ENCODE results near the gene ALKBH5.

Gene ALKBH5

DNA sequence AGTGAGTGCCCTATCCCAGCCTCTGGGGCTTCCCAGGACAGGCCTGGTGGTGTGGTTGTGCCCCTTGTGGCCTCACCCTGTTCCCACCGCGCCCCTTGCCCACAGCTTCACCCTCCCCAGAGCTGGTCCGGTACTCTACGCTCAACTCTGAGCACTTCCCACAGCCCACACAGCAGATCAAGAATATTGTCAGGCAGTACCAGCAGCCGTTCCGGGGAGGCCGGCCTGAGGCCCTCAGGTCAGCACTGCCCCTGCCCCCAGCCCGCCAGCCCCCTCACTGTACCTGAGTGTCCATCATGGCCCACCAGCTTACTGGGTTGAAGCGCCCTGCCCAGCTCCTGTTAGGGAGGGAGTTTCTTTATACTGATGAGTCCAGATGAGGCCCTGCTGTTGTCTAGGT is 32.3 kb upstream of the ALKBH5 start:
- no peaks in the 10 kb centered on the region for H3K27me3 Mint-ChIP-seq (ENCODE audit: low read depth, poor library complexity)
- peak overlapping the region; percentile 51 for H3K27ac Mint-ChIP-seq
- H3K4me1 Mint-ChIP-seq: peaks cover 54% of the 10 kb centered on the region
- no peak for DNase-seq
- H3K36me3 Mint-ChIP-seq (ENCODE audit: low read depth): no peaks in the 10 kb centered on the region
- TF ChIP-seq, protein P1, sequence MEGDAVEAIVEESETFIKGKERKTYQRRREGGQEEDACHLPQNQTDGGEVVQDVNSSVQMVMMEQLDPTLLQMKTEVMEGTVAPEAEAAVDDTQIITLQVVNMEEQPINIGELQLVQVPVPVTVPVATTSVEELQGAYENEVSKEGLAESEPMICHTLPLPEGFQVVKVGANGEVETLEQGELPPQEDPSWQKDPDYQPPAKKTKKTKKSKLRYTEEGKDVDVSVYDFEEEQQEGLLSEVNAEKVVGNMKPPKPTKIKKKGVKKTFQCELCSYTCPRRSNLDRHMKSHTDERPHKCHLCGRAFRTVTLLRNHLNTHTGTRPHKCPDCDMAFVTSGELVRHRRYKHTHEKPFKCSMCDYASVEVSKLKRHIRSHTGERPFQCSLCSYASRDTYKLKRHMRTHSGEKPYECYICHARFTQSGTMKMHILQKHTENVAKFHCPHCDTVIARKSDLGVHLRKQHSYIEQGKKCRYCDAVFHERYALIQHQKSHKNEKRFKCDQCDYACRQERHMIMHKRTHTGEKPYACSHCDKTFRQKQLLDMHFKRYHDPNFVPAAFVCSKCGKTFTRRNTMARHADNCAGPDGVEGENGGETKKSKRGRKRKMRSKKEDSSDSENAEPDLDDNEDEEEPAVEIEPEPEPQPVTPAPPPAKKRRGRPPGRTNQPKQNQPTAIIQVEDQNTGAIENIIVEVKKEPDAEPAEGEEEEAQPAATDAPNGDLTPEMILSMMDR (IDR thresholded peaks at IDR 0.05): no peak
- H3K4me3 Mint-ChIP-seq: no peak overlapping the region
- H3K9me3 Mint-ChIP-seq: no peaks in the 10 kb centered on the region

DNA sequence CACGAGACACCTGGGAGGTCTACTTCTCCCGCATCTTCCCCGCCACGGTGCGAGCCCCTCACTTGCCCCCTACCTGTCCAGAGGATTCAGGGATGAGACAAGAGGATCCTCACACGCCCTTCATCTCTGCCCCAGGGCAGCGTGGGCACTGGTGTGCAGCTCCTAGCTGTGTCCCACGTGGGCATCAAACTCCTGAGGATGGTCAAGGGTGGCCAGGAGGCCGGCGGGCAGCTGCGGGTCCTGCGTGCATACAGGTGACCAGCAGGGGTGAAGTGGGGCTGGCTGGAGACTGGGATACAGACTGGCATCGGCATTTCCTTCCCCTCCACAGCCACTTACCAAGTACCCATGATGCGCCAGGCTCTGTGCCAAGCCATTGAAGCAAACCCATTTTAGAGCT is 28.4 kb upstream of the ALKBH5 start:
- H3K27me3 Mint-ChIP-seq (ENCODE audit: low read depth, poor library complexity): no peaks in the 10 kb centered on the region
- no peak for DNase-seq
- no peaks in the 10 kb centered on the region for H3K36me3 Mint-ChIP-seq (ENCODE audit: low read depth)
- peaks cover 71% of the 10 kb centered on the region for H3K4me1 Mint-ChIP-seq
- TF ChIP-seq, protein P1 (IDR thresholded peaks at IDR 0.05): no peak
- no peak overlapping the region for H3K4me3 Mint-ChIP-seq
- no peak overlapping the region for H3K27ac Mint-ChIP-seq
- no peaks in the 10 kb centered on the region for H3K9me3 Mint-ChIP-seq

DNA sequence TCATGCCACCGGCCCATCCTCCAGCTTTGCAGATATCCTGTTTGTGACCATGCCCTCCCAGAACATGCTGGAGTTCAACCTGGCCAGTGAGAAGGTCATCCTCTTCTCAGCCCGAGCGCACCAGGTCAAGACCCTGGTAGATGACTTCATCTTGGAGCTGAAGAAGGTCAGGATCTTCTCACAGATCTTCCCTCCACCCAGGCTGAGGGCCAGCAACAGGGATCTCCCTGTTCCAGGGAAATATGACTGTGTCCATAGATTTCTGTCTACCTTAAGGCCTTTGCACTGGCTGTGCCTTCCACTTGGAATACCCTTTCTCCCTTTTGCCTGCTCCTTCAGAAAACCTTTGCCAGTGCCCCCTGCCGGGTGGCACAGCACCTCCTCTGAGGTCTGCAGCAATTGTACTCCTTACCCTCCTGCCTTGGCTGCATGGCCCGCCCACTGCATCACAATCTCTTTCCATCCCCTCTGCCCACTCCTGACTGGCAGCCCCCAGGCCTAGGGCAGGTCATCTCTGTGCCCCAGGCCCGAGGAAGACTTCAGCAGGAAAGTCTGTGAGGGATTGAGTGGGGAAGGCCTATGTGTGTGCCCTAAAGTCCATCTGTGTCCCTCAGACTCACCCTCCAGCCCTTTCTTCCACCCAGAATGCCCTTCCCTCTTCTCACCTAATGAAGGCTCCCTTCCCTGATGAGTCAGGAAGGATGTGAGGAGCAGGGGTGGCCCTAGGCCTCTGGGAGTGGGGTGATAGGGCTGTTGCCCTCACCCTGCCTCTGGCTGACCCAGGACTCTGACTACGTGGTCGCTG is 27.3 kb upstream of the ALKBH5 start:
- no peaks in the 10 kb centered on the region for H3K36me3 Mint-ChIP-seq (ENCODE audit: low read depth)
- no peak overlapping the region for H3K4me3 Mint-ChIP-seq
- no peak overlapping the region for H3K27ac Mint-ChIP-seq
- H3K27me3 Mint-ChIP-seq (ENCODE audit: low read depth, poor library complexity): peaks cover 2% of the 10 kb centered on the region
- no peaks in the 10 kb centered on the region for H3K9me3 Mint-ChIP-seq
- H3K4me1 Mint-ChIP-seq: peaks cover 67% of the 10 kb centered on the region
- no peak for DNase-seq
- TF ChIP-seq, protein P1 (IDR thresholded peaks at IDR 0.05): no peak

DNA sequence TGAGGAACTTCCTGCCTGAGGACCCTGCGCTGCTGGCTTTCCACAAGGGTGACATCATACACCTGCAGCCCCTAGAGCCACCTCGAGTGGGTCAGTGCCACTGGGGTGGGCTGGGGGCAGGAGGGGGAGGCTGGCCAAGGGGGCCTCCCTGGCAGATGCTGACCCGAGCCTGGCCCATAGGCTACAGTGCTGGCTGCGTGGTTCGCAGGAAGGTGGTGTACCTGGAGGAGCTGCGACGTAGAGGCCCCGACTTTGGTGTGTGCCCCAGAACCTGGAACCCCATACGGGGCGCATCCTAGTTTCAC is 26.7 kb upstream of the ALKBH5 start:
- Mint-ChIP-seq H3K9me3 (no peaks in the 10 kb centered on the region), H3K36me3 (ENCODE audit: low read depth) (no peaks in the 10 kb centered on the region), H3K4me3 (no peak overlapping the region), H3K27me3 (ENCODE audit: low read depth, poor library complexity) (peaks cover 2% of the 10 kb centered on the region), H3K27ac (no peak overlapping the region), H3K4me1 (peaks cover 69% of the 10 kb centered on the region)
- no peak for DNase-seq
- TF ChIP-seq, protein P1 (IDR thresholded peaks at IDR 0.05): no peak

DNA sequence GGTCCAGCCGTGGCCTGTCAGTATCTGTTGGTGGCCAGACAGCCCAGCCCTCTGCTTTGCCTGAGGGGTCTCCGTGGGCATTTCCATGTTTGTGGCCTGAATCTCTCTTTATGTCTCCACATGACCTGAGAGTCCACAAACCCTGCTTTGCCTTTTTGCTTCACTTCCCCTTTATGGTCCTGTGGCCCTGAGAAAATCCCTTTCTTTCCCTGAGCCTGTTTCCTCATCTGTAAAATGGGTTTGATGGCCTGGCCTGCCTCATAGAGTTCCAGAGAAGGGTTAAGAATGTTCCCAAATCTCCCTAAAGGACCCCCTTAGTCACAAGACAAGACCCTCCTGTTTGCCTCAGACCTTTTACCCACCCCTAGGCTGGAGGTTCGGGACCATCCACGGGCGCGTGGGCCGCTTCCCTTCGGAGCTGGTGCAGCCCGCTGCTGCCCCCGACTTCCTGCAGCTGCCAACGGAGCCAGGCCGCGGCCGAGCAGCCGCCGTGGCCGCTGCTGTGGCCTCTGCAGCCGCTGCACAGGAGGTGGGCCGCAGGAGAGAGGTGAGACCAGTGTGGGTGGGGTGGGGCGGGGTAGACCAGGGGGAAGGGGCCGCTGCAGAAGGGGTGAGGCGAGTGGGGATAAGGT is 26.2 kb upstream of the ALKBH5 start:
- H3K4me1 Mint-ChIP-seq: peaks cover 68% of the 10 kb centered on the region
- no peaks in the 10 kb centered on the region for H3K9me3 Mint-ChIP-seq
- TF ChIP-seq, protein P1 (IDR thresholded peaks at IDR 0.05): no peak
- H3K27ac Mint-ChIP-seq: no peak overlapping the region
- no peak for DNase-seq
- H3K36me3 Mint-ChIP-seq (ENCODE audit: low read depth): no peaks in the 10 kb centered on the region
- peaks cover 2% of the 10 kb centered on the region for H3K27me3 Mint-ChIP-seq (ENCODE audit: low read depth, poor library complexity)
- peak overlapping the region; percentile 84 for H3K4me3 Mint-ChIP-seq

Measured in nephron progenitor cell (in vitro differentiated cells).